ENCODE results near the gene RAD51B. TPM values are rescaled to one million over a fixed set of nuclear protein-coding genes. Genes with fewer than 3 reads are reported as not detected.

Gene RAD51B
- total and polyA plus RNA-seq, 2 of the 13 experiments (the other 11 are each of a cell fraction or from before 2014, with no cell fraction given), result 7.0 to 9.5 TPM

GRCh38 chr14:68475802-68476201 lies 656.2 kb downstream of the RAD51B start (continued):
- TF ChIP-seq DRAP1 (CRISPR knock-in tag; IDR thresholded peaks at IDR 0.05), result no peak
- TF ChIP-seq ARNT2 (CRISPR knock-in tag; IDR thresholded peaks at IDR 0.05; ENCODE audit: low read depth), result no peak
- no peak for TF ChIP-seq EEA1 (CRISPR knock-in tag; IDR thresholded peaks at IDR 0.05; ENCODE audit: borderline replicate concordance)
- no peak for TF ChIP-seq ZNF773 (CRISPR knock-in tag; IDR thresholded peaks at IDR 0.05; ENCODE audit: borderline replicate concordance)

GRCh38 chr14:68476212-68477109 lies 656.9 kb downstream of the RAD51B start:
- BruUV-seq (replicated peaks), result no TSS peak
- Histone ChIP-seq H3K27me3 (ENCODE audit: control insufficient read depth in 1 of 2, insufficient read depth in 2 of 2, low read length in 2 of 2) (no peaks in the 10 kb centered on the region), H3K4me1 (ENCODE audit: insufficient read depth, low read length) (peaks cover 24% of the 10 kb centered on the region), H3K4me3 (replicated peaks in 1 of 3; ENCODE audit: insufficient read depth in 1 of 3, low read depth in 2 of 3, low read length in 3 of 3) (no peak overlapping the region), H4K20me1 (ENCODE audit: insufficient read depth, low read length) (no peaks in the 10 kb centered on the region), H3K27ac (ENCODE audit: extremely low read length, insufficient read depth, low read length) (no peak overlapping the region), H3K4me2 (ENCODE audit: low read depth, low read length) (no peak overlapping the region), H2AFZ (ENCODE audit: low read length) (no peak overlapping the region), H3K9ac (ENCODE audit: insufficient read depth, low read depth, low read length) (no peak overlapping the region), H3K9me3 (ENCODE audit: low read length) (no peaks in the 10 kb centered on the region), H3K36me3 (replicated peaks in 1 of 2; ENCODE audit: control insufficient read depth in 1 of 2, insufficient read depth in 2 of 2, low read length in 2 of 2) (no peaks in the 10 kb centered on the region), H3K79me2 (ENCODE audit: insufficient read depth, low read length) (no peaks in the 10 kb centered on the region)
- intact Hi-C loops (cut with micrococcal nuclease; ENCODE audit: unreplicated experiment), result no loop called here
- CTCF ChIA-PET (ENCODE audit: low intra/inter-chr PET ratio, low total read pairs), result no interaction called here
- FAIRE-seq, result no peak
- TF ChIP-seq MBD4 (IDR thresholded peaks at IDR 0.05; ENCODE audit: borderline replicate concordance, low read length) (no peak), HBP1 (CRISPR knock-in tag; IDR thresholded peaks at IDR 0.05; ENCODE audit: low read depth) (no peak), ZBTB33 (CRISPR knock-in tag; IDR thresholded peaks at IDR 0.05) (peak; percentile 52; the same call in 1 of the 2 replicates), MAFF (IDR thresholded peaks at IDR 0.05; ENCODE audit: low read depth, low read length) (peak; percentile 74), ZHX2 (IDR thresholded peaks at IDR 0.05; ENCODE audit: low read depth) (no peak), ZHX2 (CRISPR knock-in tag; IDR thresholded peaks at IDR 0.05; ENCODE audit: borderline replicate concordance) (no peak), MAFK (conservative IDR thresholded peaks at IDR 0.05 in 1 of 2, IDR thresholded peaks at IDR 0.05 in 1 of 2; ENCODE audit: low read length in 2 of 2) (peak; percentile 54 to 59; a peak in 3 of 4 replicates)
- no peak for ATAC-seq
- POLR2A ChIA-PET, result no interaction called here
- 54% methylated on average over 10 of the region's 10 CpGs for WGBS (ENCODE audit: low lambda C conversion rate)
- peak; percentile 45 for DNase-seq (ENCODE audit: low spot score)
- in situ Hi-C loops (cut with HindIII; ENCODE audit: extremely low pct_ligation_motif_present, low pct_unique_long_range_greater_than_20kb), result no loop called here

Measured in HepG2 (cell line).